ENCODE data around the gene DDI1.

The DDI1 gene

GRCh38 chr11:104086621-104087020 is 50.2 kb downstream of the DDI1 start:
- DNase-seq: no peak

All from CD4-positive, alpha-beta T cell treated with Interleukin-17A for 1 hour (primary cell).